Central memory CD8-positive, alpha-beta T cell (primary cell): Measurements from ENCODE around the gene MEGF8.
"Not testable (repeated sequence)": the region's sequence is repeated elsewhere in the genome, so short reads cannot be mapped to it uniquely, and the experiment has no call there.

ENCODE experiments used
- ATAC-seq: fragments of 150-1000 bp; cut with Tn5 transposase; replicated peaks from 2 replicates; pipeline ENCODE4 v1.10.0; 2022; ENCODE audit warnings: mild to moderate bottlenecking, moderate FRiP score, moderate number of reproducible peaks; ENCODE audit not compliant: poor library complexity, severe bottlenecking; ENCODE audit errors: extremely low read depth
- DNase-seq, 2 donors: peaks; one replicate each; pipeline ENCODE4 v3.0.0; 2021; ENCODE audit warnings: low spot score in 2 of 2
- H3K27ac Mint-ChIP-seq: one replicate; pipeline ENCODE4 v1.8.0; 2022; ENCODE audit warnings: low read depth, mild to moderate bottlenecking, moderate library complexity, mixed read lengths
- H3K27me3 Mint-ChIP-seq: one replicate; pipeline ENCODE4 v1.8.0; 2022; ENCODE audit warnings: mixed read lengths
- H3K36me3 Mint-ChIP-seq: one replicate; pipeline ENCODE4 v1.8.0; 2022; ENCODE audit warnings: mild to moderate bottlenecking, moderate library complexity, mixed read lengths; ENCODE audit not compliant: insufficient read depth
- H3K4me1 Mint-ChIP-seq: one replicate; pipeline ENCODE4 v1.8.0; 2022; ENCODE audit warnings: mixed read lengths
- H3K4me3 Mint-ChIP-seq: one replicate; pipeline ENCODE4 v1.8.0; 2022; ENCODE audit warnings: mild to moderate bottlenecking, moderate library complexity, mixed read lengths
- H3K9me3 Mint-ChIP-seq: one replicate; pipeline ENCODE4 v1.8.0; 2022; ENCODE audit warnings: mixed read lengths

MEGF8 gene

DNA sequence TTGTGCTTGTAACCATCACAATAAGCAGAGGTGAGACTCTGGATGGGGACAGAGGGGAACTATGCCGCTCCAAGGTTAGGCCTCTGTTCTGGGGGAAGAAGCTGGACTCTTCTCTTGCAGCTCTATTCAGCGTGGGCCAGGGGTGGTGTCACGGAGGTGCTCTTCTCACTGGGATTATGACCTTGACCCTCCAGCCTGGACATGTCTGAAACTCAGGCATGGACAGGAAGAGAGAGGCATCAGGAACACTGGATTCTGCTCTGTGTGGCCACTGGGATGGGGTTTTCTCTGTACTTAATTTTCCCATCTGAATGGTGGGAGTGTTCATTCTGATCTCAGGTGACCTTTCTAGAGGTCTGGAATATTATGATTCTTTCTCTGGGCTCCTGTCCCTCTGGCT, 7.6 kb downstream of the MEGF8 start:
- no peak for DNase-seq
- Mint-ChIP-seq H3K4me1 (peaks cover 13% of the 10 kb centered on the region), H3K36me3 (no peaks in the 10 kb centered on the region), H3K9me3 (no peaks in the 10 kb centered on the region), H3K27ac (no peak overlapping the region), H3K27me3 (no peaks in the 10 kb centered on the region), H3K4me3 (no peak overlapping the region)
- ATAC-seq = no peak

- Mint-ChIP-seq H3K27me3 (no peaks in the 10 kb centered on the region), H3K36me3 (no peaks in the 10 kb centered on the region), H3K4me1 (peaks cover 9% of the 10 kb centered on the region), H3K9me3 (no peaks in the 10 kb centered on the region), H3K27ac (no peak overlapping the region), H3K4me3 (no peak overlapping the region)
- DNase-seq (no peak), ATAC-seq (no peak)
Observed at GRCh38 chr19:42333975-42334696, 8.7 kb downstream of the MEGF8 start.

DNA sequence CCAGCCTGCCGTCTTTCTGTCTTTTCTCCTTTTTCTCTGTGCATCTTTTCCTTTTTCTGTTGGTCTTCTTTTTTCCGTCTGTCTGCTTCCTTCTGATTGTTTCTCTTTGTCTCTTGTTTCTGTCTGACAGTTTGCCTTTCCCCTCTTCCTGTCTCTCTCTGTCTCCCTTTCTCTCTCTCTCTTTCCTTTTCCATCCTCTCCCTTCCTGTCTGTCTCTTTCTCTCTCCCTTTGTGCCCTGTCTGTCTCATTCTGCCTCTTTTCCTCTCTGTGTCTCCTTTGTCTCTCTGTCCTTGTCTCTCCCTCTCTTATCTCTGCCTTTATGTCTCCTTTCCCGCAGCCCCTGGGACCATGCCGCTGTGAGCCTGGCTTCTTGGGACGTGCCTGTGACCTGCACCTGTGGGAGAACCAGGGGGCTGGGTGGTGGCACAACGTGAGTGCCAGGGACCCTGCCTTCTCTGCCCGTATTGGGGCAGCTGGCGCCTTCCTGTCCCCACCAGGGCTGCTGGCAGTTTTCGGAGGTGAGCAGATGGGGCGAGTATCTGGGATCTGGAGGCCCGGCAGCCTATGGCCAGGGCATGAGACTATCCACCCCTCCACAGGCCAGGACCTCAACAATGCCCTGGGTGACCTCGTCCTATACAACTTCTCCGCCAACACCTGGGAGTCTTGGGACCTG, 9.4 kb downstream of the MEGF8 start:
- Mint-ChIP-seq H3K36me3 (no peaks in the 10 kb centered on the region), H3K4me1 (peaks cover 6% of the 10 kb centered on the region), H3K9me3 (no peaks in the 10 kb centered on the region), H3K27ac (no peak overlapping the region), H3K4me3 (no peak overlapping the region), H3K27me3 (no peaks in the 10 kb centered on the region)
- no peak for DNase-seq
- ATAC-seq = no peak

GRCh38 chr19:42335374-42335936, 10.0 kb downstream of the MEGF8 start:
- Mint-ChIP-seq H3K27ac (no peak overlapping the region), H3K27me3 (no peaks in the 10 kb centered on the region), H3K4me3 (no peak overlapping the region), H3K4me1 (peaks cover 4% of the 10 kb centered on the region), H3K36me3 (no peaks in the 10 kb centered on the region), H3K9me3 (no peaks in the 10 kb centered on the region)
- DNase-seq (no peak), ATAC-seq (no peak)

- no peak overlapping the region for H3K27ac Mint-ChIP-seq
- H3K9me3 Mint-ChIP-seq = no peaks in the 10 kb centered on the region
- ATAC-seq (no peak), DNase-seq (no peak)
- no peaks in the 10 kb centered on the region for H3K27me3 Mint-ChIP-seq
- H3K4me3 Mint-ChIP-seq = no peak overlapping the region
- H3K36me3 Mint-ChIP-seq = no peaks in the 10 kb centered on the region
- no peaks in the 10 kb centered on the region for H3K4me1 Mint-ChIP-seq
Observed at GRCh38 chr19:42335971-42336370, 10.5 kb downstream of the MEGF8 start.

GRCh38 chr19:42339126-42339860, 13.9 kb downstream of the MEGF8 start:
- H3K4me3 Mint-ChIP-seq, ATAC-seq, H3K4me1 Mint-ChIP-seq, H3K27ac Mint-ChIP-seq, H3K27me3 Mint-ChIP-seq, H3K36me3 Mint-ChIP-seq, H3K9me3 Mint-ChIP-seq, DNase-seq: not testable (repeated sequence)

GRCh38 chr19:42339922-42340321, 14.5 kb downstream of the MEGF8 start:
- not testable (repeated sequence) for H3K4me3 Mint-ChIP-seq, H3K9me3 Mint-ChIP-seq, H3K27ac Mint-ChIP-seq, ATAC-seq, DNase-seq, H3K36me3 Mint-ChIP-seq, H3K4me1 Mint-ChIP-seq, H3K27me3 Mint-ChIP-seq

GRCh38 chr19:42343344-42344110, 18.1 kb downstream of the MEGF8 start:
- Mint-ChIP-seq H3K4me3 (no peak overlapping the region), H3K9me3 (no peaks in the 10 kb centered on the region), H3K27ac (no peak overlapping the region), H3K4me1 (no peaks in the 10 kb centered on the region), H3K27me3 (no peaks in the 10 kb centered on the region), H3K36me3 (peaks cover 4% of the 10 kb centered on the region)
- no peak for DNase-seq
- ATAC-seq = no peak

- DNase-seq (no peak), ATAC-seq (no peak)
- Mint-ChIP-seq H3K4me1 (no peaks in the 10 kb centered on the region), H3K27me3 (no peaks in the 10 kb centered on the region), H3K4me3 (no peak overlapping the region), H3K27ac (no peak overlapping the region), H3K36me3 (peaks cover 4% of the 10 kb centered on the region), H3K9me3 (no peaks in the 10 kb centered on the region)
Observed at GRCh38 chr19:42344336-42344893, 19.0 kb downstream of the MEGF8 start.

- Mint-ChIP-seq H3K27ac (no peak overlapping the region), H3K4me3 (no peak overlapping the region), H3K27me3 (no peaks in the 10 kb centered on the region), H3K9me3 (no peaks in the 10 kb centered on the region), H3K36me3 (peaks cover 4% of the 10 kb centered on the region), H3K4me1 (no peaks in the 10 kb centered on the region)
- ATAC-seq (no peak), DNase-seq (no peak)
Observed at GRCh38 chr19:42345191-42345812, 19.9 kb downstream of the MEGF8 start.

DNA sequence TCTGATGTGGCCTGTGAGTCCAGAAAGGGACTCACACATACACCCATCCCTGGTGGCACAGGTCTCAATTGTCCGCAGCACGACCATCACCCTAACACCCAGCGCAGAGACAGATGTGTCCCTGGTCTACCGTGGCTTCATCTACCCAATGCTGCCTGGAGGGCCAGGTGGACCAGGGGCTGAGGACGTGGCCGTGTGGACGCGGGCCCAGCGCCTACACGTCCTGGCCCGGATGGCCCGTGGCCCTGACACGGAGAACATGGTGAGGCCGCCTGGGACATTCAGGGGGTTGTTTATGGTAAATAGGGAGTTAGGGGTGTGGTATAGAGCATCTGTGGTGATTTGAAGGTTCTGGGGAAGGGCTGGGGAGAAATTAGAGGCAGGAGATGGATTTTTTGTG, 22.8 kb downstream of the MEGF8 start:
- no peak for DNase-seq
- no peak for ATAC-seq
- H3K27ac Mint-ChIP-seq = no peak overlapping the region
- H3K9me3 Mint-ChIP-seq = no peaks in the 10 kb centered on the region
- peaks cover 4% of the 10 kb centered on the region for H3K36me3 Mint-ChIP-seq
- H3K27me3 Mint-ChIP-seq = no peaks in the 10 kb centered on the region
- no peak overlapping the region for H3K4me3 Mint-ChIP-seq
- no peaks in the 10 kb centered on the region for H3K4me1 Mint-ChIP-seq
